Measurements from ENCODE around the gene TMEM229A. TPM values are rescaled to one million over a fixed set of nuclear protein-coding genes. Genes with fewer than 3 reads are reported as not detected.

Gene TMEM229A
- total RNA-seq, 4 donors from 2014 or later: not detected

GRCh38 chr7:124031406-124031805, 1.5 kb downstream of the TMEM229A start:
- TF ChIP-seq CTCF (IDR thresholded peaks at IDR 0.05; ENCODE audit: low read depth): no peak

GRCh38 chr7:124030964-124031363, 1.9 kb downstream of the TMEM229A start:
- TF ChIP-seq CTCF (IDR thresholded peaks at IDR 0.05; ENCODE audit: low read depth): no peak

GRCh38 chr7:124029396-124030188, 3.3 kb downstream of the TMEM229A start:
- no peak for TF ChIP-seq CTCF (IDR thresholded peaks at IDR 0.05; ENCODE audit: low read depth)

GRCh38 chr7:124027236-124027635, 5.6 kb downstream of the TMEM229A start:
- TF ChIP-seq CTCF (IDR thresholded peaks at IDR 0.05; ENCODE audit: low read depth): no peak

- TF ChIP-seq CTCF (IDR thresholded peaks at IDR 0.05; ENCODE audit: low read depth): no peak
Measured at GRCh38 chr7:124022551-124022950, 10.3 kb downstream of the TMEM229A start.

- no peak for TF ChIP-seq CTCF (IDR thresholded peaks at IDR 0.05; ENCODE audit: low read depth)
Measured at GRCh38 chr7:124020060-124020459, 12.8 kb downstream of the TMEM229A start.

- TF ChIP-seq CTCF (IDR thresholded peaks at IDR 0.05; ENCODE audit: low read depth): no peak
Measured at GRCh38 chr7:124013306-124013705, 19.6 kb downstream of the TMEM229A start.
